Mesenchymal stem cell (in vitro differentiated cells and primary cell): ENCODE data around the gene NFKBIL1.
A peak's percentile ranks its signal among the peaks of the same experiment; 100 is the strongest.

Experiments
- DNase-seq: peaks from one replicate; pipeline ENCODE4 v3.0.0-alpha.2; 2013
- H2AFZ ChIP-seq: one replicate; pipeline ENCODE4 v1.6.1; 2013; ENCODE audit warnings: low read depth, mild to moderate bottlenecking, control low read depth, inconsistent platforms, low read length, moderate library complexity
- H2AK5ac ChIP-seq: 2 replicates; pipeline ENCODE4 v1.6.1; 2013; ENCODE audit warnings: low read length, moderate library complexity, mild to moderate bottlenecking, inconsistent platforms; ENCODE audit not compliant: severe bottlenecking
- H2BK120ac ChIP-seq: one replicate; pipeline ENCODE4 v1.6.1; 2013; ENCODE audit warnings: low read depth, mild to moderate bottlenecking, inconsistent platforms, low read length, moderate library complexity
- H2BK12ac ChIP-seq, 2 experiments: one replicate each; pipeline ENCODE4 v1.6.1; 2013; ENCODE audit warnings: inconsistent platforms in 2 of 2, low read length in 2 of 2, mild to moderate bottlenecking in 2 of 2, moderate library complexity in 2 of 2, control low read depth in 1 of 2
- H2BK15ac ChIP-seq: one replicate; pipeline ENCODE4 v1.6.1; 2013; ENCODE audit warnings: mild to moderate bottlenecking, low read depth, inconsistent platforms; ENCODE audit not compliant: poor library complexity, severe bottlenecking
- H2BK5ac ChIP-seq: 2 replicates; pipeline ENCODE4 v1.6.1; 2013; ENCODE audit warnings: low read depth, mild to moderate bottlenecking, low read length, control low read depth, inconsistent platforms; ENCODE audit not compliant: poor library complexity, severe bottlenecking
- H3K14ac ChIP-seq, 2 experiments: one replicate each; pipeline ENCODE4 v1.6.1; 2013; ENCODE audit warnings: inconsistent platforms in 2 of 2, low read length in 2 of 2, control low read depth in 1 of 2, mild to moderate bottlenecking in 1 of 2, moderate library complexity in 1 of 2
- H3K18ac ChIP-seq, 2 experiments: one replicate each; pipeline ENCODE4 v1.6.1; 2013; ENCODE audit warnings: inconsistent platforms in 2 of 2, low read length in 2 of 2, control low read depth in 1 of 2, low read depth in 1 of 2, mild to moderate bottlenecking in 1 of 2
- H3K23ac ChIP-seq, 2 experiments: one replicate each; pipeline ENCODE4 v1.6.1; 2013; ENCODE audit warnings: inconsistent platforms in 2 of 2, low read length in 2 of 2, mild to moderate bottlenecking in 2 of 2, moderate library complexity in 2 of 2, control low read depth in 1 of 2
- H3K27ac ChIP-seq: 2 replicates; pipeline ENCODE4 v1.5.1; 2013; ENCODE audit warnings: mild to moderate bottlenecking, moderate library complexity, low read length, control low read depth, inconsistent platforms; ENCODE audit not compliant: poor library complexity, severe bottlenecking
- H3K27me3 ChIP-seq, 2 experiments: 2 replicates each; pipeline versions ENCODE4 v1.6.1 to v1.7.0; 2013; ENCODE audit warnings: low read length in 2 of 2, mild to moderate bottlenecking in 2 of 2, moderate library complexity in 2 of 2, control low read depth in 1 of 2, inconsistent platforms in 1 of 2; ENCODE audit not compliant: control insufficient read depth in 1 of 2, insufficient read depth in 1 of 2
- H3K36me3 ChIP-seq, 2 experiments: 2 replicates each; pipeline versions ENCODE4 v1.6.1 to v1.7.0; 2013; ENCODE audit warnings: low read length in 2 of 2, control low read depth in 1 of 2, inconsistent platforms in 1 of 2, low read depth in 1 of 2, mild to moderate bottlenecking in 1 of 2; ENCODE audit not compliant: insufficient read depth in 2 of 2, control insufficient read depth in 1 of 2
- H3K4ac ChIP-seq, 2 experiments: one replicate each; pipeline ENCODE4 v1.6.1; 2013; ENCODE audit warnings: inconsistent platforms in 2 of 2, low read length in 2 of 2, mild to moderate bottlenecking in 2 of 2, moderate library complexity in 2 of 2, control low read depth in 1 of 2, low read depth in 1 of 2
- H3K4me1 ChIP-seq: 2 replicates; pipeline ENCODE4 v1.6.1; 2013; ENCODE audit warnings: low read depth, low read length, control low read depth; ENCODE audit not compliant: control insufficient read depth, insufficient read depth
- H3K4me2 ChIP-seq: 2 replicates; pipeline ENCODE4 v1.6.1; 2013; ENCODE audit warnings: low read length, mild to moderate bottlenecking, inconsistent platforms; ENCODE audit not compliant: poor library complexity, severe bottlenecking
- H3K4me3 ChIP-seq, 2 experiments: 2 replicates each; pipeline versions ENCODE4 v1.5.1 to v1.7.0; 2013; ENCODE audit warnings: low read length in 2 of 2, mild to moderate bottlenecking in 2 of 2, control low read depth in 1 of 2, low read depth in 1 of 2; ENCODE audit not compliant: insufficient read depth in 1 of 2
- H3K79me1 ChIP-seq: replicated peaks from 2 replicates; pipeline ENCODE4 v1.6.1; 2013; ENCODE audit warnings: mild to moderate bottlenecking, control low read depth, low read length, inconsistent platforms; ENCODE audit not compliant: poor library complexity, severe bottlenecking
- H3K9ac ChIP-seq: 2 replicates; pipeline ENCODE4 v1.7.0; 2013; ENCODE audit warnings: mild to moderate bottlenecking, low read length, moderate library complexity
- H3K9me3 ChIP-seq: 2 replicates; pipeline ENCODE4 v1.7.0; 2013; ENCODE audit warnings: mild to moderate bottlenecking, low read length; ENCODE audit not compliant: control insufficient read depth
- H4K8ac ChIP-seq: one replicate; pipeline ENCODE4 v1.6.1; 2013; ENCODE audit warnings: inconsistent platforms, mild to moderate bottlenecking, low read length, moderate library complexity
- H4K91ac ChIP-seq: one replicate; pipeline ENCODE4 v1.6.1; 2013; ENCODE audit warnings: mild to moderate bottlenecking, low read length, inconsistent platforms
- WGBS: methylation state at CpG from one replicate; pipeline ENCODE4 v1.1.7; 2013; ENCODE audit warnings: mixed read lengths; 5-methylcytosine and 5-hydroxymethylcytosine counted together

NFKBIL1 gene

DNA sequence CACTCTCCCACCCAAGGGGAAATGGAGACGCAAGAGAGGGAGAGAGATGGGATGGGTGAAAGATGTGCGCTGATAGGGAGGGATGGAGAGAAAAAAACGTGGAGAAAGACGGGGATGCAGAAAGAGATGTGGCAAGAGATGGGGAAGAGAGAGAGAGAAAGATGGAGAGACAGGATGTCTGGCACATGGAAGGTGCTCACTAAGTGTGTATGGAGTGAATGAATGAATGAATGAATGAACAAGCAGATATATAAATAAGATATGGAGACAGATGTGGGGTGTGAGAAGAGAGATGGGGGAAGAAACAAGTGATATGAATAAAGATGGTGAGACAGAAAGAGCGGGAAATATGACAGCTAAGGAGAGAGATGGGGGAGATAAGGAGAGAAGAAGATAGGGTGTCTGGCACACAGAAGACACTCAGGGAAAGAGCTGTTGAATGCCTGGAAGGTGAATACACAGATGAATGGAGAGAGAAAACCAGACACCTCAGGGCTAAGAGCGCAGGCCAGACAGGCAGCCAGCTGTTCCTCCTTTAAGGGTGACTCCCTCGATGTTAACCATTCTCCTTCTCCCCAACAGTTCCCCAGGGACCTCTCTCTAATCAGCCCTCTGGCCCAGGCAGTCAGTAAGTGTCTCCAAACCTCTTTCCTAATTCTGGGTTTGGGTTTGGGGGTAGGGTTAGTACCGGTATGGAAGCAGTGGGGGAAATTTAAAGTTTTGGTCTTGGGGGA lies 28.7 kb downstream of the NFKBIL1 start:
- no peak overlapping the region for H3K4ac ChIP-seq
- H3K36me3 ChIP-seq, result no peaks in the 10 kb centered on the region
- no peak overlapping the region for H2BK12ac ChIP-seq
- H3K18ac ChIP-seq, result no peak overlapping the region
- H3K14ac ChIP-seq, result no peak overlapping the region
- H3K23ac ChIP-seq, result no peak overlapping the region
- H2BK120ac ChIP-seq, result no peak overlapping the region
- peak overlapping the region; percentile 61 for H3K9ac ChIP-seq
- no peak overlapping the region for H2AFZ ChIP-seq
- no peak for DNase-seq
- H2BK5ac ChIP-seq, result no peak overlapping the region
- no peak overlapping the region for H3K4me2 ChIP-seq
- no peaks in the 10 kb centered on the region for H3K9me3 ChIP-seq
- H4K91ac ChIP-seq, result no peak overlapping the region
- H4K8ac ChIP-seq, result no peak overlapping the region
- H3K4me1 ChIP-seq, result peaks cover 9% of the 10 kb centered on the region
- no peak overlapping the region for H3K27ac ChIP-seq
- H3K27me3 ChIP-seq, result peaks cover 0 to 10% of the 10 kb centered on the region in 2 experiments
- peaks cover 2% of the 10 kb centered on the region for H3K79me1 ChIP-seq
- no peak overlapping the region for H2BK15ac ChIP-seq
- H3K4me3 ChIP-seq, result peak overlapping the region in 1 of 2 experiments; percentile 71
- 88% methylated on average over 7 of the region's 8 CpGs for WGBS
- no peak overlapping the region for H2AK5ac ChIP-seq

DNA sequence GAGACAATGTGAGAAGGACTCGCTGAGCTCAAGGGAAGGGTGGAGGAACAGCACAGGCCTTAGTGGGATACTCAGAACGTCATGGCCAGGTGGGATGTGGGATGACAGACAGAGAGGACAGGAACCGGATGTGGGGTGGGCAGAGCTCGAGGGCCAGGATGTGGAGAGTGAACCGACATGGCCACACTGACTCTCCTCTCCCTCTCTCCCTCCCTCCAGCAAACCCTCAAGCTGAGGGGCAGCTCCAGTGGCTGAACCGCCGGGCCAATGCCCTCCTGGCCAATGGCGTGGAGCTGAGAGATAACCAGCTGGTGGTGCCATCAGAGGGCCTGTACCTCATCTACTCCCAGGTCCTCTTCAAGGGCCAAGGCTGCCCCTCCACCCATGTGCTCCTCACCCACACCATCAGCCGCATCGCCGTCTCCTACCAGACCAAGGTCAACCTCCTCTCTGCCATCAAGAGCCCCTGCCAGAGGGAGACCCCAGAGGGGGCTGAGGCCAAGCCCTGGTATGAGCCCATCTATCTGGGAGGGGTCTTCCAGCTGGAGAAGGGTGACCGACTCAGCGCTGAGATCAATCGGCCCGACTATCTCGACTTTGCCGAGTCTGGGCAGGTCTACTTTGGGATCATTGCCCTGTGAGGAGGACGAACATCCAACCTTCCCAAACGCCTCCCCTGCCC lies 29.6 kb downstream of the NFKBIL1 start:
- peaks cover 15% of the 10 kb centered on the region for H3K4me1 ChIP-seq
- H4K8ac ChIP-seq, result no peak overlapping the region
- H2BK120ac ChIP-seq, result no peak overlapping the region
- H3K14ac ChIP-seq, result no peak overlapping the region
- WGBS, result 92% methylated on average over 19 of the region's 19 CpGs
- no peak overlapping the region for H2AK5ac ChIP-seq
- H2AFZ ChIP-seq, result no peak overlapping the region
- peaks cover 10% of the 10 kb centered on the region for H3K79me1 ChIP-seq
- no peak for DNase-seq
- no peak overlapping the region for H2BK5ac ChIP-seq
- H4K91ac ChIP-seq, result no peak overlapping the region
- H3K27ac ChIP-seq, result no peak overlapping the region
- H3K9ac ChIP-seq, result no peak overlapping the region
- H3K4ac ChIP-seq, result no peak overlapping the region
- H3K23ac ChIP-seq, result no peak overlapping the region
- peak overlapping the region; percentile 19 for H2BK15ac ChIP-seq
- H3K4me3 ChIP-seq, result no peak overlapping the region
- peak overlapping the region in 1 of 2 experiments; percentile 64 for H2BK12ac ChIP-seq
- no peak overlapping the region for H3K18ac ChIP-seq
- no peaks in the 10 kb centered on the region for H3K9me3 ChIP-seq
- peaks cover 0 to 10% of the 10 kb centered on the region in 2 experiments for H3K27me3 ChIP-seq
- H3K36me3 ChIP-seq, result no peaks in the 10 kb centered on the region
- H3K4me2 ChIP-seq, result no peak overlapping the region

DNA sequence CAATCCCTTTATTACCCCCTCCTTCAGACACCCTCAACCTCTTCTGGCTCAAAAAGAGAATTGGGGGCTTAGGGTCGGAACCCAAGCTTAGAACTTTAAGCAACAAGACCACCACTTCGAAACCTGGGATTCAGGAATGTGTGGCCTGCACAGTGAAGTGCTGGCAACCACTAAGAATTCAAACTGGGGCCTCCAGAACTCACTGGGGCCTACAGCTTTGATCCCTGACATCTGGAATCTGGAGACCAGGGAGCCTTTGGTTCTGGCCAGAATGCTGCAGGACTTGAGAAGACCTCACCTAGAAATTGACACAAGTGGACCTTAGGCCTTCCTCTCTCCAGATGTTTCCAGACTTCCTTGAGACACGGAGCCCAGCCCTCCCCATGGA lies 30.2 kb downstream of the NFKBIL1 start:
- H2BK12ac ChIP-seq, result no peak overlapping the region
- H2BK5ac ChIP-seq, result no peak overlapping the region
- H2BK15ac ChIP-seq, result no peak overlapping the region
- H3K4ac ChIP-seq, result no peak overlapping the region
- 94% methylated on average over 2 of the region's 3 CpGs for WGBS
- H3K18ac ChIP-seq, result no peak overlapping the region
- no peak overlapping the region for H2AFZ ChIP-seq
- peaks cover 10% of the 10 kb centered on the region for H3K79me1 ChIP-seq
- H3K14ac ChIP-seq, result no peak overlapping the region
- H3K9ac ChIP-seq, result no peak overlapping the region
- H2BK120ac ChIP-seq, result no peak overlapping the region
- H3K27ac ChIP-seq, result no peak overlapping the region
- no peak overlapping the region for H3K4me3 ChIP-seq
- no peaks in the 10 kb centered on the region for H3K36me3 ChIP-seq
- H2AK5ac ChIP-seq, result no peak overlapping the region
- no peak overlapping the region for H3K23ac ChIP-seq
- no peak for DNase-seq
- no peaks in the 10 kb centered on the region for H3K9me3 ChIP-seq
- H3K27me3 ChIP-seq, result peaks cover 0 to 10% of the 10 kb centered on the region in 2 experiments
- no peak overlapping the region for H3K4me2 ChIP-seq
- peaks cover 20% of the 10 kb centered on the region for H3K4me1 ChIP-seq
- no peak overlapping the region for H4K8ac ChIP-seq
- H4K91ac ChIP-seq, result no peak overlapping the region
